ENCODE results near the gene NPAT. TPM values are rescaled to one million over a fixed set of nuclear protein-coding genes. Genes with fewer than 3 reads are reported as not detected.

Gene NPAT
- polyA plus RNA-seq, 1 donor (not counting 4 experiments of a cell fraction or from before 2014, with no cell fraction given): 8.0 TPM

DNA sequence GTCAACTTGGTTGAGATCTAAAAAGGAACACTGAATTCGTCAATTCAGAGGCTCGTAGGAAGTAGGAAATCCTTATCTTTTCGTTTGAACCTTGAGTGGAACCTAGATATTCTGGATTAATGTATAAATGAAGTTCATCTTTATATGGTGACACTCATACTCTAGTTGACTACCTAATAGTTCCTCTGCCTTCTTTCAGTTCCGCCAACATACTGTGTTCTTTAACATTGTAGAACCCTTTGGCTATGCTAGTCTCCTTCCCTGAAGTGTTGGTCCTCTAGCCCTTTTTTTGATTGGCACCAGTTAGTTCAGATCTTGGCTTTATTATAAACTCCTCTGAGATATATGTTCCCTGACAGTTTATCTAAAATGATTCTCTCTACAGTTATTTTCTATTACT is 1.9 kb upstream of the NPAT start:
- Histone ChIP-seq H3K79me2 (ENCODE audit: control insufficient read depth, insufficient read depth, low read length) (peaks cover 54% of the 10 kb centered on the region), H3K9ac (ENCODE audit: control insufficient read depth, extremely low read depth, insufficient read depth, low read length) (no peak overlapping the region), H3K4me2 (ENCODE audit: control insufficient read depth, extremely low read depth, insufficient read depth, low read depth, low read length) (peak overlapping the region; percentile 85), H3K36me3 (ENCODE audit: control insufficient read depth in 2 of 2, extremely low read depth in 1 of 2, insufficient read depth in 2 of 2, low read length in 2 of 2) (no peaks in the 10 kb centered on the region), H3K4me3 (ENCODE audit: control insufficient read depth in 2 of 3, extremely low read depth in 1 of 3, insufficient read depth in 2 of 3, low read depth in 1 of 3, low read length in 3 of 3) (peak overlapping the region; percentile 57 to 74 (median 64)), H2AFZ (ENCODE audit: control insufficient read depth, low read length) (no peak overlapping the region), H3K9me3 (ENCODE audit: control insufficient read depth, low read depth, low read length) (no peaks in the 10 kb centered on the region), H3K4me1 (ENCODE audit: control insufficient read depth, extremely low read depth, insufficient read depth, low read length) (peaks cover 15% of the 10 kb centered on the region), H3K27me3 (ENCODE audit: control insufficient read depth, extremely low read depth, insufficient read depth, low read length) (no peaks in the 10 kb centered on the region), H3K27ac (ENCODE audit: control insufficient read depth, insufficient read depth, low read length) (no peak overlapping the region), H3K9me1 (ENCODE audit: control insufficient read depth, extremely low read depth, insufficient read depth, low read length) (no peaks in the 10 kb centered on the region), H4K20me1 (ENCODE audit: control insufficient read depth, extremely low read depth, insufficient read depth, low read length) (no peaks in the 10 kb centered on the region)
- no peak for DNase-seq (ENCODE audit: low read depth, low spot score)
- TF ChIP-seq EZH2 (IDR thresholded peaks at IDR 0.05; ENCODE audit: low read length): no peak
- TF ChIP-seq, protein P1, sequence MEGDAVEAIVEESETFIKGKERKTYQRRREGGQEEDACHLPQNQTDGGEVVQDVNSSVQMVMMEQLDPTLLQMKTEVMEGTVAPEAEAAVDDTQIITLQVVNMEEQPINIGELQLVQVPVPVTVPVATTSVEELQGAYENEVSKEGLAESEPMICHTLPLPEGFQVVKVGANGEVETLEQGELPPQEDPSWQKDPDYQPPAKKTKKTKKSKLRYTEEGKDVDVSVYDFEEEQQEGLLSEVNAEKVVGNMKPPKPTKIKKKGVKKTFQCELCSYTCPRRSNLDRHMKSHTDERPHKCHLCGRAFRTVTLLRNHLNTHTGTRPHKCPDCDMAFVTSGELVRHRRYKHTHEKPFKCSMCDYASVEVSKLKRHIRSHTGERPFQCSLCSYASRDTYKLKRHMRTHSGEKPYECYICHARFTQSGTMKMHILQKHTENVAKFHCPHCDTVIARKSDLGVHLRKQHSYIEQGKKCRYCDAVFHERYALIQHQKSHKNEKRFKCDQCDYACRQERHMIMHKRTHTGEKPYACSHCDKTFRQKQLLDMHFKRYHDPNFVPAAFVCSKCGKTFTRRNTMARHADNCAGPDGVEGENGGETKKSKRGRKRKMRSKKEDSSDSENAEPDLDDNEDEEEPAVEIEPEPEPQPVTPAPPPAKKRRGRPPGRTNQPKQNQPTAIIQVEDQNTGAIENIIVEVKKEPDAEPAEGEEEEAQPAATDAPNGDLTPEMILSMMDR (optimal IDR thresholded peaks at IDR 0.05 in 1 of 3, IDR thresholded peaks at IDR 0.05 in 1 of 3, conservative IDR thresholded peaks at IDR 0.05 in 1 of 3; ENCODE audit: extremely low read depth in 1 of 3, insufficient read depth in 2 of 3, low read length in 3 of 3): no peak
- no peak for FAIRE-seq
- dilution Hi-C loops (cut with MboI; ENCODE audit: extremely low pct_ligation_motif_present, low sequenced_read_pairs): no loop called here

DNA sequence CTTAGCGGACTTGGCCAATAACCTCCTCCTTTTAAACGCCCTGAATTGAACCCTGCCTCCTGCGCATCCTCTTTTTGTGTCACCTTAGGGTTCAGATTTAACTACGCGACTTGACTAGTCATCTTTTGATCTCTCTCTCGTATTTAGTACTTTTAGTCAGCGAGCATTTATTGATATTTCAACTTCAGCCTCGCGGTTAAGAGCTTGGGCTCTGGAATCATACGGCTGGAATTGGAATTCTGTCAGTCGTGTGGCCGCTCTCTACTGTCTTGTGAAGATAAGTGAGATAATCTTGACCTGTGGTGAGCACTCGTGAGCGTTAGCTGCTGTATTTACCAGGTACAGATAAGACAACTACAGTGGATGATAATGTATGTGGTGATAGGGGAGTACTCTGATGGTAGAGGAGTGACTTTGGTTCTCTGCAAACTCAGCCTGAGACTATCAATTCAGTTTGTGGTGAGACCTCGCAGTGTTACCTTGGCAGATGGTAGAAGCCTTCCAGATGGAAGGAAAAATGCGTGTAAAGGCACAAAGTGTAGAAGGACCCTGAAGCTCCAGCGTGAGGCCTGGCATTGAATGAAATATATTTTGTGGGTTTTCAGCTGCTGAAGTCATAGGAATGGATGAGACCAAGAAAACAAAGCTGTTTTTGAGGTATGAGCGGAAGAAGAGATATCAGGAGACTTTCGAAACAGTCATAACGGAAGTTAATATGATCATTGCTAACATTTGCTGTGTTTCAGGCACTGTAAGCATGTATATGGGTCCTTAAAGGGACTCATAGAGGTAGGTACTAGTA is 1.1 kb upstream of the NPAT start:
- Histone ChIP-seq H3K9ac (ENCODE audit: control insufficient read depth, extremely low read depth, insufficient read depth, low read length) (peak overlapping the region; percentile 81), H2AFZ (ENCODE audit: control insufficient read depth, low read length) (peak overlapping the region; percentile 97), H3K9me1 (ENCODE audit: control insufficient read depth, extremely low read depth, insufficient read depth, low read length) (no peaks in the 10 kb centered on the region), H3K4me3 (ENCODE audit: control insufficient read depth in 2 of 3, extremely low read depth in 1 of 3, insufficient read depth in 2 of 3, low read depth in 1 of 3, low read length in 3 of 3) (peak overlapping the region; percentile 57 to 74 (median 64)), H3K79me2 (ENCODE audit: control insufficient read depth, insufficient read depth, low read length) (peaks cover 62% of the 10 kb centered on the region), H3K9me3 (ENCODE audit: control insufficient read depth, low read depth, low read length) (no peaks in the 10 kb centered on the region), H3K4me1 (ENCODE audit: control insufficient read depth, extremely low read depth, insufficient read depth, low read length) (peaks cover 17% of the 10 kb centered on the region), H3K4me2 (ENCODE audit: control insufficient read depth, extremely low read depth, insufficient read depth, low read depth, low read length) (peak overlapping the region; percentile 85), H3K27me3 (ENCODE audit: control insufficient read depth, extremely low read depth, insufficient read depth, low read length) (no peaks in the 10 kb centered on the region), H3K27ac (ENCODE audit: control insufficient read depth, insufficient read depth, low read length) (peak overlapping the region; percentile 77), H3K36me3 (ENCODE audit: control insufficient read depth in 2 of 2, extremely low read depth in 1 of 2, insufficient read depth in 2 of 2, low read length in 2 of 2) (no peaks in the 10 kb centered on the region), H4K20me1 (ENCODE audit: control insufficient read depth, extremely low read depth, insufficient read depth, low read length) (no peaks in the 10 kb centered on the region)
- no peak for FAIRE-seq
- DNase-seq (ENCODE audit: low read depth, low spot score): no peak
- no peak for TF ChIP-seq EZH2 (IDR thresholded peaks at IDR 0.05; ENCODE audit: low read length)
- TF ChIP-seq, protein P1 (optimal IDR thresholded peaks at IDR 0.05 in 1 of 3, IDR thresholded peaks at IDR 0.05 in 1 of 3, conservative IDR thresholded peaks at IDR 0.05 in 1 of 3; ENCODE audit: extremely low read depth in 1 of 3, insufficient read depth in 2 of 3, low read length in 3 of 3): no peak
- dilution Hi-C loops (cut with MboI; ENCODE audit: extremely low pct_ligation_motif_present, low sequenced_read_pairs): no loop called here

Data from keratinocyte (primary cell).